GM19099 (cell line): ENCODE results near the gene JAZF1.

Experiments
- POLR2A ChIP-seq: IDR thresholded peaks from 3 replicates; pipeline ENCODE4 v1.6.1; 2011; ENCODE audit warnings: low read depth; ENCODE audit not compliant: insufficient read length; ENCODE audit errors: extremely low read depth

JAZF1 gene

DNA sequence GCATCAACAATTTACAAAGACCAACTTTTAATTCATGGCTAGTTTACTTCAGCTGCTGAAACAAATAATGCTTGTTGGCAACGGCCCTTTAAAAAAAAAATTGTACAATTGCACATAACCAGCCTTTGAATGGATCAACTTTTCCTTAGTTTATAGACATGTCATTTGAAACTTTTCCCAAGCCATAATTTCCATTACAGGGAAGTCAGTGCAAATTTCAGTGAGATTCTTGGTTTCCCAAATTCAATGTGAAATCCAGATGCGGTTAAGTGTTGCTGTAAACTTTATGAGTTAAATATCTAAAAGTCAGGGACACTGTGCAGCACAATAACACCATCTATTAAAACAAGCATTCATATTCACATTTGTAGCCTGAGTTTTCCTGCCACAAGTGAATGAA is 182.2 kb downstream of the JAZF1 start:
- TF ChIP-seq POLR2A = no peak

GRCh38 chr7:27997188-27997707 is 183.3 kb downstream of the JAZF1 start:
- no peak for TF ChIP-seq POLR2A

- no peak for TF ChIP-seq POLR2A
These were observed 184.5 kb downstream of the JAZF1 start for GRCh38 chr7:27996141-27996540.

- TF ChIP-seq POLR2A = no peak
These were observed 185.4 kb downstream of the JAZF1 start for GRCh38 chr7:27995228-27995627.

DNA sequence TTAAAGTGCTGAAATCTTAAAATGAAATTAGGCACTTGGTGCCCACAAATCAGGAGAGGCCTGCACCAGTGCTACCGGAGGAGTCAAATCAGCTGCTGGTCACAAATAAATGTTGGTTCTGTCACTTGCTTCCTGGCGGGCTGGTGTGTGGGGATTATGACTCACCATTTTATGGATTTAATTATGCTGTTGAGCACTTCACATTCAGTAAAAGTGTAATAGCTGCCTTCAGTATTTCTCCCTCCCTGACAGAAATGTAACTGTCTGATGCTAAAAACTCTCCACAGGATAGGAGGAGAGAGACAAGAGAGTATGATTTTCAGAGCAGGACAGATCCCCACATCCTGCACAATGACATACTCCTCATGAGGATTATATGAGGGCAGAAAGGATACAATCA is 186.0 kb downstream of the JAZF1 start:
- no peak for TF ChIP-seq POLR2A

- no peak for TF ChIP-seq POLR2A
These were observed 187.7 kb downstream of the JAZF1 start for GRCh38 chr7:27992755-27993493.

- TF ChIP-seq POLR2A = no peak
These were observed 188.5 kb downstream of the JAZF1 start for GRCh38 chr7:27992097-27992496.

- TF ChIP-seq POLR2A = no peak
These were observed 189.5 kb downstream of the JAZF1 start for GRCh38 chr7:27991006-27991528.

DNA sequence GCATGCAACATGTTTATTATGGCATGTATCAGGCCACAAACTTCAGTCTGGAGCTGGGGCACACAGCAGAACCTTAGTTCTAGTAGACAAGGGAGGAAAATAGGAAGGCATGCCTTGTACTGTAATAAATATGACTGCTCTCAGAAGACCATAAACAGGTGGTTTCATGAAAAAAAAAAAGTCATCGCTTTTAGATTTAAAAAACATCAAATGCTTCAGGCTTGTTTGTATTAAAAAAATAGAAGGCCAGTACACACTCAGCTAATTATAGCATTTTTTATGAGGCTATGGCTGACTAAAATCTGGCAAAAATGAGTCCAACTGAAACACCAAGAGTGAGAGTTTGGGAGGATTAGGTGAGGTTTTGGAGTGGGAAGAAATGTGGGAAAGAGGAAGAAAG is 204.1 kb downstream of the JAZF1 start:
- TF ChIP-seq POLR2A = no peak

DNA sequence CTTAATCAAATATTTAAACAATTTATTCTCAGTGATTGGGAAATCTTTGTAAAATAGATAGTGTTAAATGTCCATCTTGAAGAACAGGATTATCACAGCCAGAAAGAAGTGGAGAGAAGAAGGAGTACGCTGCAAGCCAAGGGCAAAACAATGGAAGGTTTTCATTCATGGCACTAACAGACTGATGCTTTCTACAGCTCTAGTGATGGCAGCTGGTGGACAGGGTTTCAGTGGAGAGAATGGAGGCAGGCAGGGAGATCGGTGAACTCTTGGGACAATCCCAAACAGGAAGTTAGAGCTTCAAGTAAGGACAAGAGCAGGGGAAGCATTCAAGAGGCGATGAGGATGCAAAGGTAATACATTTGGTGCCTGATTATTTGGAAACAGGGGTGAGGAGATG is 207.0 kb downstream of the JAZF1 start:
- TF ChIP-seq POLR2A = no peak

DNA sequence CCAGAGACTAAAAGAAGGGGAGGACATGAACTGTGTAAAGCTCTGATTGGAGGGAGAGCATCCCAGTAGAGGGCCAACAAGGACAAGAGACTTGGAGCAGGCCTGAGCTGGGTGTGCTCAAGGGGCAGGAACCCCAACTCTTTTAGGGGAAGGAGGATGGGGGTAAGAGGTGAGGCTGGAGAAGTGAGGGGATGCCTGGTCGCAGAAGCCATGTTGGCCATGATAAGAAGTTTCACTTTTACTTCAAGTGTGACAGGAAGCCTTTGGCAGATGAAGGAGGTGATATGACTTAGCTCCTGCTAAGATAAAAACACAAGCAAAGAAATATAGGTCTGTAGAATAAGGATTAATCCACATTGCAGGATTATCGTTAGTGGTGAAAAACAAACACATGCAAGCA is 208.3 kb downstream of the JAZF1 start:
- no peak for TF ChIP-seq POLR2A

GRCh38 chr7:27971171-27971812 is 209.3 kb downstream of the JAZF1 start:
- no peak for TF ChIP-seq POLR2A

DNA sequence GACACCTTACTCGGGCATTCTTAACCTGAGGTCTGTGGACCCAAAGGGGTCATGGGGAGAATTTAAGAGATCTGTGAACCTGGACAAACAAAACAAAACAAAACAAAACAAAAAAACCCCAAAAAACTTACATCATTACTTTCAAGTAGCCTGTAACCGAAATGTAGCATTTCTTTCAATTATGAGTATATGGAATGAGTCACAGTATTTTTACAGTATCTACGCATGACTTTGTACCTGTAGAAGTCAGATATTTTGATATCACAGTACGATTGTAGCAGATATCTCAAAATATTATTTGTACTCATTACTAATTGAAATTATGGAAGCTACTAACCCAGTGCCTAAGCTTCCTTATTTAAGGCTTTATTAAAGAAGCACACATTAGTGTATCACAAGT is 210.2 kb downstream of the JAZF1 start:
- no peak for TF ChIP-seq POLR2A

DNA sequence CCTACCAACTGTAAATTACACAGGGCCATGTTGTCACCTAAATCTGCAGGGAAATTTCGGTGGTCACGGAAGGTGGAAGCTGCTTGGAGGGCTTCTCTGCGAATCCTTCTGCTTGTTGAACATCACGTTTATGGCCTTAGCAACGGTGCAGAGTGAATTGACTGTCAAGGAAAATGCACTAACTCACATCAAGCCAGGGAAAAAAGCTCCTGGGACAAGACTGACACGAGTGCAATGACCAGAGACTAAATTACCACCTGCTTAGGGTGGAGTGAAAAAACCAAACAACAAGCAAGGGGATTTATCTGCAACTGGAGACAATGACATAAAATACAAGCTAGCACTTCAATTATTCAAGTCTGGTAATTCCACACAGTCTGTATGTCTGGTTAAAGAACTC is 211.2 kb downstream of the JAZF1 start:
- TF ChIP-seq POLR2A = no peak

GRCh38 chr7:27967639-27968038 is 213.0 kb downstream of the JAZF1 start:
- no peak for TF ChIP-seq POLR2A

DNA sequence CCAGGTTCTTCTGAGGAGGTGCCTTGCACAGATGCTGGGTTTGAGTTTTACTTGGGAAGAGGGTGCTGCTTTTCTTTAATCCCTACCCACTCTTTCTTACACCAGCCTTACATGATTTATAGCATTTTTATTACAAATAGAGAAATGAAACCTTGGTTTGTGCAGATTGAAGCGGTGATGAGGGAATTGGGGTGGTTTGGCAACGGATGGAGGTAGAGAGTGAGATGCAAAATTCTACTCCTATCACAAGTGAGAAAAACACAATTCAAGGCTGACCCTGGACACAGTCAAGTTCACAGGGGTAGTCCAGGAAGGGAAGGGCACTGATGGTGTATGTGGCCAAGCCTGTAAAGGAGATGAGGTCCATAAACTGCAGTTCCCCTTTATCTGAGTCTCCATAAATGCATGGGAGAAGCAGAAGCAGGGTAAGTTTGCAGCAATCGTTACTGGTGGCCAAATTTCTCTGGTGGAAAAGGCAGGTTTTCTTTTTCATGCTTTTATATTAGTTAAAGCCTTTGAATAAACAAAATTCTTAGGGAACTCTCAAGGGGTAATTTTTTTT is 214.3 kb downstream of the JAZF1 start:
- TF ChIP-seq POLR2A = no peak
